MM.1S (cell line): ENCODE results near the gene ETV2.

Source experiments
- DNase-seq: peaks from one replicate; pipeline ENCODE4 v3.0.0-alpha.2; 2015
- H2AFZ ChIP-seq: fragments of 300-600 bp; sonication (generic); 2 replicates; pipeline ENCODE4 v1.6.0; 2016; ENCODE audit warnings: antibody characterized with exemption, low read length
- H3F3A ChIP-seq: fragments of 300-600 bp; sonication (generic); 2 replicates; pipeline ENCODE4 v1.6.1; 2016; ENCODE audit warnings: mild to moderate bottlenecking, antibody characterized with exemption, low read length, moderate library complexity, mixed read lengths; ENCODE audit not compliant: insufficient read depth
- H3K27ac ChIP-seq: fragments of 300-600 bp; sonication (generic); 2 replicates; pipeline ENCODE4 v1.5.1; 2016; ENCODE audit warnings: mild to moderate bottlenecking, low read length
- H3K27me3 ChIP-seq: fragments of 300-600 bp; sonication (generic); replicated peaks from 2 replicates; pipeline ENCODE4 v1.6.0; 2016; ENCODE audit warnings: low read length; ENCODE audit not compliant: insufficient read depth
- H3K36me3 ChIP-seq: fragments of 300-600 bp; sonication (generic); replicated peaks from 2 replicates; pipeline ENCODE4 v1.6.1; 2016; ENCODE audit warnings: mild to moderate bottlenecking, low read length, mixed read lengths; ENCODE audit not compliant: insufficient read depth
- H3K4me1 ChIP-seq: fragments of 300-600 bp; sonication (generic); 2 replicates; pipeline ENCODE4 v1.6.1; 2016; ENCODE audit warnings: low read length, mixed read lengths
- H3K4me2 ChIP-seq: fragments of 300-600 bp; sonication (generic); 2 replicates; pipeline ENCODE4 v1.6.0; 2016; ENCODE audit warnings: low read depth, low read length
- H3K4me3 ChIP-seq: fragments of 300-600 bp; sonication (generic); 2 replicates; pipeline ENCODE4 v1.5.1; 2016; ENCODE audit warnings: low read length, mixed read lengths
- H3K79me2 ChIP-seq: fragments of 300-600 bp; sonication (generic); 2 replicates; pipeline ENCODE4 v1.6.1; 2016; ENCODE audit warnings: mixed run types, low read length, mixed read lengths
- H3K9ac ChIP-seq: fragments of 300-600 bp; sonication (generic); 2 replicates; pipeline ENCODE4 v1.6.1; 2016; ENCODE audit warnings: low read length, mixed read lengths
- H3K9me2 ChIP-seq: fragments of 300-600 bp; sonication (generic); replicated peaks from 2 replicates; pipeline ENCODE4 v1.6.1; 2016; ENCODE audit warnings: mild to moderate bottlenecking, low read length, mixed read lengths; ENCODE audit not compliant: insufficient read depth
- H3K9me3 ChIP-seq: fragments of 300-600 bp; sonication (generic); replicated peaks from 2 replicates; pipeline ENCODE4 v1.6.1; 2016; ENCODE audit warnings: mild to moderate bottlenecking, low read length, mixed read lengths; ENCODE audit not compliant: insufficient read depth
- H4K20me1 ChIP-seq: fragments of 300-600 bp; sonication (generic); 2 replicates; pipeline ENCODE4 v1.6.1; 2016; ENCODE audit warnings: mild to moderate bottlenecking, low read length, moderate library complexity, mixed read lengths; ENCODE audit not compliant: insufficient read depth
- CTCF ChIP-seq: fragments of 300-600 bp; sonication (generic); IDR thresholded peaks from 2 replicates; pipeline ENCODE4 v1.5.1; 2016; ENCODE audit warnings: antibody characterized with exemption, low read length, mixed read lengths
- EZH2 ChIP-seq: fragments of 300-600 bp; sonication (generic); optimal IDR thresholded peaks from 2 replicates; pipeline ENCODE3; 2017; ENCODE audit warnings: low read depth, mild to moderate bottlenecking, antibody characterized with exemption, low read length, mixed read lengths
- EZH2phosphoT487 ChIP-seq: fragments of 300-600 bp; sonication (generic); IDR thresholded peaks from 2 replicates; pipeline ENCODE4 v1.6.1; 2018; ENCODE audit warnings: antibody characterized with exemption, low read length

Gene ETV2

GRCh38 chr19:35639863-35640262 lies 1.7 kb upstream of the ETV2 start:
- Histone ChIP-seq H3F3A (peaks cover 13% of the 10 kb centered on the region), H4K20me1 (no peaks in the 10 kb centered on the region), H3K4me3 (no peak overlapping the region), H3K9me3 (no peaks in the 10 kb centered on the region), H3K4me2 (no peak overlapping the region), H3K36me3 (no peaks in the 10 kb centered on the region; the same call in none of the 2 replicates), H2AFZ (no peak overlapping the region), H3K79me2 (no peaks in the 10 kb centered on the region), H3K9me2 (no peaks in the 10 kb centered on the region), H3K27ac (no peak overlapping the region), H3K9ac (no peak overlapping the region), H3K4me1 (peaks cover 5% of the 10 kb centered on the region; the same call in 1 of the 2 replicates), H3K27me3 (no peaks in the 10 kb centered on the region)
- DNase-seq, result no peak
- TF ChIP-seq CTCF, result no peak
- TF ChIP-seq EZH2, result no peak
- TF ChIP-seq EZH2phosphoT487, result no peak

GRCh38 chr19:35642312-35642711 lies 767 bp downstream of the ETV2 start:
- peaks cover 18% of the 10 kb centered on the region for H3F3A ChIP-seq
- H3K4me1 ChIP-seq, result peaks cover 5% of the 10 kb centered on the region; the same call in 1 of the 2 replicates
- H3K27me3 ChIP-seq, result no peaks in the 10 kb centered on the region
- no peak overlapping the region for H2AFZ ChIP-seq
- H3K9me2 ChIP-seq, result no peaks in the 10 kb centered on the region
- H3K4me3 ChIP-seq, result no peak overlapping the region
- H3K27ac ChIP-seq, result no peak overlapping the region
- H3K4me2 ChIP-seq, result no peak overlapping the region
- no peaks in the 10 kb centered on the region for H3K9me3 ChIP-seq
- no peaks in the 10 kb centered on the region for H3K36me3 ChIP-seq
- DNase-seq, result no peak
- H4K20me1 ChIP-seq, result no peaks in the 10 kb centered on the region
- no peaks in the 10 kb centered on the region for H3K79me2 ChIP-seq
- no peak for TF ChIP-seq EZH2
- TF ChIP-seq EZH2phosphoT487, result no peak
- TF ChIP-seq CTCF, result no peak
- no peak overlapping the region for H3K9ac ChIP-seq

- Histone ChIP-seq H2AFZ (peak overlapping the region; percentile 93), H4K20me1 (no peaks in the 10 kb centered on the region), H3K27me3 (no peaks in the 10 kb centered on the region), H3K9me2 (no peaks in the 10 kb centered on the region), H3K27ac (peak overlapping the region; percentile 83; the same call in 1 of the 2 replicates), H3K9me3 (no peaks in the 10 kb centered on the region), H3K79me2 (no peaks in the 10 kb centered on the region), H3F3A (peaks cover 18% of the 10 kb centered on the region), H3K9ac (peak overlapping the region; percentile 91), H3K4me1 (peaks cover 5% of the 10 kb centered on the region; the same call in 1 of the 2 replicates), H3K4me3 (peak overlapping the region; percentile 81), H3K36me3 (no peaks in the 10 kb centered on the region), H3K4me2 (peak overlapping the region; percentile 96)
- no peak for TF ChIP-seq CTCF
- TF ChIP-seq EZH2, result no peak
- no peak for TF ChIP-seq EZH2phosphoT487
- no peak for DNase-seq
These were observed 1.3 kb downstream of the ETV2 start for GRCh38 chr19:35642798-35643254.
